IgD-negative memory B cell (primary cell): ENCODE data around the gene TMEM150A. TPM values are rescaled to one million over a fixed set of nuclear protein-coding genes. Genes with fewer than 3 reads are reported as not detected.
"Not testable (repeated sequence)": the region's sequence is repeated elsewhere in the genome, so short reads cannot be mapped to it uniquely, and the experiment has no call there.

Experiments used
- H3K27ac Mint-ChIP-seq, 3 donors: one replicate each; pipeline ENCODE4 v1.8.0; 2020 to 2022; ENCODE audit warnings: mild to moderate bottlenecking in 3 of 3, mixed read lengths in 3 of 3, moderate library complexity in 1 of 3
- H3K27me3 Mint-ChIP-seq: one replicate; pipeline ENCODE4 v1.8.0; 2021; ENCODE audit warnings: mixed read lengths
- H3K36me3 Mint-ChIP-seq: one replicate; pipeline ENCODE4 v1.8.0; 2020; ENCODE audit warnings: mild to moderate bottlenecking, mixed read lengths
- H3K4me1 Mint-ChIP-seq, 3 donors: one replicate each; pipeline ENCODE4 v1.8.0; 2020 to 2022; ENCODE audit warnings: mixed read lengths in 3 of 3, mild to moderate bottlenecking in 1 of 3
- H3K4me3 Mint-ChIP-seq, 4 donors: one replicate each; pipeline ENCODE4 v1.8.0; 2020 to 2022; ENCODE audit warnings: mild to moderate bottlenecking in 4 of 4, mixed read lengths in 4 of 4, moderate library complexity in 3 of 4
- H3K9me3 Mint-ChIP-seq, 3 donors: one replicate each; pipeline ENCODE4 v1.8.0; 2020 to 2021; ENCODE audit warnings: mixed read lengths in 3 of 3, mild to moderate bottlenecking in 1 of 3
- polyA plus RNA-seq: library from polyadenylated mRNA; unstranded; fragments of 300-500 nt; fragmentation: Illumina TruSeq; gene quantifications from one replicate; pipeline ENCODE4 v1.2.3, GENCODE V29; 2021

Gene TMEM150A
- polyA plus RNA-seq, 1 donor from 2014 or later, result 13.4 TPM

- Mint-ChIP-seq H3K36me3 (peaks cover 3% of the 10 kb centered on the region), H3K4me3 (no peak overlapping the region), H3K9me3 (no peaks in the 10 kb centered on the region), H3K4me1 (peaks cover 3 to 12% (median 7%) of the 10 kb centered on the region in 3 donors), H3K27me3 (no peaks in the 10 kb centered on the region), H3K27ac (peak overlapping the region in 1 of 3 donors; percentile 19)
These were observed 21.5 kb upstream of the TMEM150A start for GRCh38 chr2:85623991-85624390.

- H3K36me3 Mint-ChIP-seq, result peaks cover 3% of the 10 kb centered on the region
- no peaks in the 10 kb centered on the region for H3K27me3 Mint-ChIP-seq
- H3K27ac Mint-ChIP-seq, result peak overlapping the region in 1 of 3 donors; percentile 40
- H3K4me3 Mint-ChIP-seq, result peak overlapping the region in 1 of 4 donors; percentile 16
- no peaks in the 10 kb centered on the region for H3K9me3 Mint-ChIP-seq
- H3K4me1 Mint-ChIP-seq, result peaks cover 5 to 9% (median 9%) of the 10 kb centered on the region in 3 donors
These were observed 18.8 kb upstream of the TMEM150A start for GRCh38 chr2:85621338-85621737.

GRCh38 chr2:85619617-85620016 is 17.1 kb upstream of the TMEM150A start:
- Mint-ChIP-seq H3K9me3 (no peaks in the 10 kb centered on the region), H3K36me3 (peaks cover 4% of the 10 kb centered on the region), H3K27ac (peak overlapping the region in 2 of 3 donors; percentile 19 to 61), H3K4me3 (peak overlapping the region in 1 of 4 donors; percentile 6), H3K4me1 (peaks cover 11 to 12% (median 12%) of the 10 kb centered on the region in 3 donors), H3K27me3 (no peaks in the 10 kb centered on the region)

- Mint-ChIP-seq H3K4me3 (peak overlapping the region; percentile 51 to 100 (median 98)), H3K27ac (peak overlapping the region in 2 of 3 donors; percentile 96 to 99), H3K4me1 (peaks cover 11 to 12% (median 12%) of the 10 kb centered on the region in 3 donors)
- not testable (repeated sequence) for H3K36me3 Mint-ChIP-seq, H3K9me3 Mint-ChIP-seq, H3K27me3 Mint-ChIP-seq
These were observed 15.2 kb upstream of the TMEM150A start for GRCh38 chr2:85617723-85618122.

- Mint-ChIP-seq H3K36me3 (peaks cover 1% of the 10 kb centered on the region), H3K4me3 (peak overlapping the region in 3 of 4 donors; percentile 96 to 100 (median 99)), H3K4me1 (peaks cover 12 to 21% (median 17%) of the 10 kb centered on the region in 3 donors), H3K27me3 (no peaks in the 10 kb centered on the region), H3K27ac (peak overlapping the region; percentile 47 to 99 (median 97)), H3K9me3 (no peaks in the 10 kb centered on the region)
These were observed 12.9 kb upstream of the TMEM150A start for GRCh38 chr2:85615413-85615728.

- not testable (repeated sequence) for H3K27me3 Mint-ChIP-seq, H3K36me3 Mint-ChIP-seq, H3K9me3 Mint-ChIP-seq
- peak overlapping the region in 2 of 4 donors; percentile 76 to 100 for H3K4me3 Mint-ChIP-seq
- H3K27ac Mint-ChIP-seq, result peak overlapping the region in 2 of 3 donors; percentile 47 to 99
- peaks cover 16 to 21% (median 17%) of the 10 kb centered on the region in 3 donors for H3K4me1 Mint-ChIP-seq
These were observed 12.3 kb upstream of the TMEM150A start for GRCh38 chr2:85614757-85615156.

- Mint-ChIP-seq H3K27me3 (no peaks in the 10 kb centered on the region), H3K9me3 (no peaks in the 10 kb centered on the region), H3K36me3 (peaks cover 1% of the 10 kb centered on the region), H3K4me3 (peak overlapping the region in 2 of 4 donors; percentile 33 to 100), H3K4me1 (peaks cover 18 to 21% (median 20%) of the 10 kb centered on the region in 3 donors), H3K27ac (peak overlapping the region; percentile 39 to 99 (median 41))
These were observed 11.4 kb upstream of the TMEM150A start for GRCh38 chr2:85613717-85614515.

- peak within 1 kb of the TSS; percentile 95 to 98 (median 97) for H3K4me3 Mint-ChIP-seq
- peaks cover 1% of the 10 kb centered on the region for H3K36me3 Mint-ChIP-seq
- no peaks in the 10 kb centered on the region for H3K9me3 Mint-ChIP-seq
- peaks cover 19 to 23% (median 22%) of the 10 kb centered on the region in 3 donors for H3K4me1 Mint-ChIP-seq
- peak within 1 kb of the TSS; percentile 73 to 96 (median 93) for H3K27ac Mint-ChIP-seq
- no peaks in the 10 kb centered on the region for H3K27me3 Mint-ChIP-seq
These were observed 9.4 kb upstream of the TMEM150A start, which contains the start of gene C2orf68 for GRCh38 chr2:85611705-85612587. TSS of gene C2orf68 (minus strand) at chr2:85612066. CDS start at chr2:85611984, 82 bp downstream.

- no peaks in the 10 kb centered on the region for H3K9me3 Mint-ChIP-seq
These were observed 8.8 kb upstream of the TMEM150A start for GRCh38 chr2:85611217-85611704.

GRCh38 chr2:85607268-85608215 is 5.0 kb upstream of the TMEM150A start:
- H3K36me3 Mint-ChIP-seq, result no peaks in the 10 kb centered on the region
- H3K4me3 Mint-ChIP-seq, result peak overlapping the region in 1 of 4 donors; percentile 82
- no peaks in the 10 kb centered on the region for H3K27me3 Mint-ChIP-seq
- H3K27ac Mint-ChIP-seq, result peak overlapping the region in 2 of 3 donors; percentile 75 to 80
- H3K9me3 Mint-ChIP-seq, result no peaks in the 10 kb centered on the region
- peaks cover 28 to 41% (median 34%) of the 10 kb centered on the region in 3 donors for H3K4me1 Mint-ChIP-seq

More at GRCh38 chr2:85611217-85611704, 8.8 kb upstream of the TMEM150A start:
- Mint-ChIP-seq H3K27me3 (no peaks in the 10 kb centered on the region), H3K27ac (peak overlapping the region; percentile 53 to 96 (median 93)), H3K4me3 (peak overlapping the region; percentile 95 to 98 (median 97)), H3K36me3 (peaks cover 1% of the 10 kb centered on the region), H3K4me1 (peaks cover 19 to 24% (median 23%) of the 10 kb centered on the region in 3 donors)

GRCh38 chr2:85606116-85606455 is 3.6 kb upstream of the TMEM150A start:
- H3K9me3 Mint-ChIP-seq, result no peaks in the 10 kb centered on the region
- no peaks in the 10 kb centered on the region for H3K27me3 Mint-ChIP-seq
- peak overlapping the region in 1 of 3 donors; percentile 22 for H3K27ac Mint-ChIP-seq
- H3K4me3 Mint-ChIP-seq, result peak overlapping the region in 1 of 4 donors; percentile 80
- H3K36me3 Mint-ChIP-seq, result no peaks in the 10 kb centered on the region
- peaks cover 24 to 46% (median 31%) of the 10 kb centered on the region in 3 donors for H3K4me1 Mint-ChIP-seq

GRCh38 chr2:85605406-85606115 is 3.1 kb upstream of the TMEM150A start:
- peak overlapping the region in 1 of 3 donors; percentile 22 for H3K27ac Mint-ChIP-seq
- no peaks in the 10 kb centered on the region for H3K36me3 Mint-ChIP-seq
- peak overlapping the region in 1 of 4 donors; percentile 80 for H3K4me3 Mint-ChIP-seq
- H3K9me3 Mint-ChIP-seq, result no peaks in the 10 kb centered on the region
- peaks cover 24 to 46% (median 32%) of the 10 kb centered on the region in 3 donors for H3K4me1 Mint-ChIP-seq
- H3K27me3 Mint-ChIP-seq, result no peaks in the 10 kb centered on the region

- H3K27me3 Mint-ChIP-seq, result no peaks in the 10 kb centered on the region
- no peaks in the 10 kb centered on the region for H3K9me3 Mint-ChIP-seq
- H3K4me3 Mint-ChIP-seq, result peak overlapping the region in 1 of 4 donors; percentile 80
- peak overlapping the region in 1 of 3 donors; percentile 48 for H3K27ac Mint-ChIP-seq
- peaks cover 24 to 41% (median 32%) of the 10 kb centered on the region in 3 donors for H3K4me1 Mint-ChIP-seq
- no peaks in the 10 kb centered on the region for H3K36me3 Mint-ChIP-seq
These were observed 2.3 kb upstream of the TMEM150A start for GRCh38 chr2:85604568-85605339.
